D341Med (cell line): ENCODE measurements around the gene SNX9.
"Not testable (repeated sequence)": the region's sequence is repeated elsewhere in the genome, so short reads cannot be mapped to it uniquely, and the experiment has no call there.

Experiments
- DNase-seq: peaks from one replicate; pipeline ENCODE4 v3.0.0; 2012; ENCODE audit warnings: low spot score

The SNX9 gene

GRCh38 chr6:157831424-157832249 lies 8.6 kb downstream of the SNX9 start:
- DNase-seq, result peak; percentile 47

- no peak for DNase-seq
Measured at GRCh38 chr6:157832250-157832967, 9.4 kb downstream of the SNX9 start.

GRCh38 chr6:157834549-157834948 lies 11.5 kb downstream of the SNX9 start:
- no peak for DNase-seq

DNA sequence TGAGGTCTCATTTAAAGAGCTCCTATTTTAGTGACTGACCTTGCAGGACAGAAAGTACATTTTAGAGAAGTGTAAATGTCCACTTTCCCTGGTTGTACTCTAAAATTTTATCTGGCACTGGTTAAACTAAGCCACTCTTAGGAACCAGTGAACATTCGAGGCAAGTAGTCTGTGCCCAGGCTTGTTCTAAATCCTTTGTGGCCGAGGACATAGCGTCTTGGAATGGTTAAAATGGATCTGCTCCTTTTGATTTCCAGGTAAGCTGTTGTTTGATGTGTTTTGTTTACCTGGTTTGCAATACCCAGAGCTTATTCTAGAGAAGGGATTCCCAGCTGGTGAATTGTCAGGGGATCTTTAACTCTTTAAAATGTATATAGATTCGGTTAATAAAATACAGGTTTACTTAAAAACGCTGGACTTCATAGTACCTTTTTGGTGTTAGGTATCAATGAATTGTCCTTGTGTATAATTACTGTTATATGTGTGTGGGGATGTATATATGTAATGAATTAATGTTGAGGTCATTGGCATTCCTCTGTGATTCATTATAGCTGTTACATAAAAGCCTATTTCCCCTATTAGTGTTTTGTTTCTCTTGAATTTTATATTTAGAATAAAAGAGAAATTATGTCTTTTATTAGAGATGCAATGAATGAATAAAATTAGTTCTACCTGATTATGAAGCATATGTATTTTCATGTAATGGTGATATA lies 15.8 kb downstream of the SNX9 start:
- no peak for DNase-seq

DNA sequence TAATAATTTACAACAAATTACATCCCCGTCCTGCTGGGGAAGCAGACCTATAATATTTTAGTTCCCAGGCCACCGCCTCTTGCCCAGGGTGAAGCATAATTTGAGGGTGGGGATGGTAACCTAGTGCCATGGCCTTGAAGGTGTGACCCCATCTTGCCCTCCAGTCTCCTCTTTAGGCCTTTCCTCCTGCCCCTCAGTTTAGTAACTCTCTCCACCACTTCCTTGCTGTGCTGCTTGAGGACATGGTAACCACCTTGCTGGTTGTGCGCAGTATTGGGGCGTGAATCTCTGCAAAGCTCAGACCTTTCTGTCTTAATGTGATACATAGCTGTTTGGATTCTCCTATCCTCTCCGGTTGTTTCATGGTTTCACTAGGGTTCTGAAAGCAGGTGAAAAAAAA lies 16.6 kb downstream of the SNX9 start:
- no peak for DNase-seq

DNA sequence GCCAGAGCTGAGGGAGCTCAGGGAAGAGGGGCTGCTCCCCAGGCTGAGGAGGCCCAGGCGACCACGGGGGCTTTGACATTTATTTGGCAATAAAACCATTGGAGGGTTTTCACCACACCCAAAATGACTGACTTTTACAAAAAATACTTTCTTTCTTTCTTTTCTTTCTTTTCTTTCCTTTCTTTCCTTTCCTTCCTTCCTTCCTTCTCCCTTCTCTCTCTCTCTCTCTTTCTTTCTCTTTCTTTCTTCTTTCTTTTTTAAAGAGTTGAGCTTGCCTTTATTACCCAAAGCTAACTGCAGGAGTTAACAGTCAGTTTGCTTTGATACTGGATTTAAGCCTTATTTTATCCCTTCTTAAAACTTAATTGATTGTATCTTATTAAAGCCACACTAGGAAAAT lies 17.2 kb downstream of the SNX9 start:
- no peak for DNase-seq

DNA sequence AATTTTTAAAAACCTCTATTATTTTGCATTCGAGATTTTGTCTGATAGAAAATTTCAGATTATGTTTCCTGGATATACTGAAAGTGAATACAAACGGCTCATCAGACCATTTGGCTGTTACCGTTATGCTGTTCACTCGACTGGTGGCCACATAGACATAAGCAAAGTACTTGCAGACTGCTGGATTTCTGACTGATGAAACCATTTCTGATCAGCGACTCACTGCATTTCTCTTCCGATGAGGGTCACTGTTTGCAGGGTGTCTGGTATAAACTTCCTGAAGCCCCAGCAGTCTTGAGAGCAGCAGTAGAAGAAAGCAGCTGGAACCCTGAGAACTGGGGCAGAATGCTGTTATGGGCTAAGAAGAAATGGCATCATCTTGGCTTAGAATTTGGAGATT lies 17.7 kb downstream of the SNX9 start:
- DNase-seq, result no peak

DNA sequence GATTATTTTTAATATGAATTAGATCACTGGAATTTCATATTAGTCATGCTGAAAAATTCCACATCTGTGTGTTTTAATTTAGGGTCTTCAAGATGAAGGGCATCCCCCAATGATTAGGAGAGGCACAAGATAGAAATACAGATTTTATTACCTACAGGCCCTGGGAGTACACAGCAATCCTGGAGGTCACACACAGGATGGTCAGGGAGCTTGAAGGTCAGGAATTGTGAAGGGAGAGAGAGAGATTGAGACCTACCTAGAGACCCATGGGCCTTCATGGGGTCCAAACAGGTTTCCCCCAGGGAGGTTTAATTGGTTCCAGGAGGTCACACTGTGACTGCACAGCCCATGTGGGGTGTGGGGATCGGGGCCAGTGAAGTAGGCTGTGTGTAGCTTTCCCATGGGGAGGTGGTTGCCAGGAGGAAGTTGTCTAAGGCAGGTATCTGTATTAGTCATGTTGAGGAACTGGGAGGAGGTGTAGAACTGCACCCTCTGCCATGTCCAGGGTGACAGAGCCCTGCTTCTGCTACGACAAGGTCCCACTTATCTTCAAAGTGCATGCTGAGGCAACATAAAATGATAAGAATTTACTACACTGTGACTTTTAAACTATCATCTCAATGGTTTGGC lies 18.3 kb downstream of the SNX9 start:
- no peak for DNase-seq

- no peak for DNase-seq
Measured at GRCh38 chr6:157842212-157842611, 19.2 kb downstream of the SNX9 start.

DNA sequence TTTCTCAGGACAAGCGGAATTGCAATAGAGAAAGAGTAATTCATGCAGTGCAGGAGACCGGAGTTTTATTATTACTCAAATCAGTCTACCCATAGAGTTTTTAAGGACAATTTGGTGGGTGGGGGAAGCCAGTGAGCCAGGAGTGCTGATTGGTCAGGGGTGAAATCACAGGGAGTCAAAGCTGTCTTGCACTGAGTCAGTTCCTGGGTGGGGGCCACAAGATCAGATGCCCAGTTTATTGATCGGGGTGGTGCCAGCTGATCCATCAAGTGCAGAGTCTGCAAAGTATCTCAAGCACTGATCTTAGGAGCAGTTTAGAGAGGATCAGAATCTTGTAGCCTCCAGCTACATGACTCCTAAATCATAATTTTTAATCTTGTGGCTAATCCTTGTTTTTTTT lies 21.1 kb downstream of the SNX9 start:
- not testable (repeated sequence) for DNase-seq

- DNase-seq, result no peak
Measured at GRCh38 chr6:157845493-157846259, 22.6 kb downstream of the SNX9 start.

DNA sequence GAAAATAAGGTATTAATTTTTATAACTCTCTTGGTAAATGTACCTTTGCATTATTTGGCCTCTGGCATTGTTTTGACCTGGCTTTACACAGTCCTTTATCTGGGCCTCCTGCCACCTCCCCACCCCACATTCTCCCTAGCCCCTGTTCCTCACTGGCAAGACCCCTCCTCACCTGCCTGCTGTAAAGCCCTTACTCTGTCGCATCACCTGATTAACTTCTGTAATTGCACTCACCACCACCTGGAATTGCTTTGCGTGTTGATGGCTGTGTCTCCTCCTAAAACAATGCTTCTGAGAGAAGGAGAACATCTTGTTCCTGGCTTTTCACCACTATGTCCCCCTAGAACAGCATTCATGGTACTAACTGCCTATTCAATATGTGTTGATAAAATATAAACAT lies 24.8 kb downstream of the SNX9 start:
- no peak for DNase-seq

DNA sequence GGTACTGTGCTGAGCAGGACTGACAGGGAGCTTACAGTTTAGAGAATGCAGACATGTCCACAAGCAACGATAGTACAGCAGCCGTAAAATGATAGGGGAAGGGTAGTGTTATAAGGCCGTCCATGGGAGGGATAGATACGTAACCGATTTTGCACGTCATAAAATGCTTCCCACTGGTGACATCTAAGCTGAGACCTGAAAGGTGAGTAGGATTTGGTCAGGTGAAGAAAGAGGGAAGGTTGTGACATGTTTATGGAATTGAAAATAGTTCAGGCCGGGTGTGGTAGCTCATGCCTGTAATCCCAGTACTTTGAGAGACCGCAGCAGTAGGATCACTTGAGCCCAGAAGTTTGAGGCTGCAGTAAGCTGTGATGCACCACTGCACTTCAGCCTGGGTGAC lies 25.6 kb downstream of the SNX9 start:
- DNase-seq, result no peak

- no peak for DNase-seq
Measured at GRCh38 chr6:157849288-157850017, 26.4 kb downstream of the SNX9 start.

- no peak for DNase-seq
Measured at GRCh38 chr6:157850030-157850429, 27.0 kb downstream of the SNX9 start.

- no peak for DNase-seq
Measured at GRCh38 chr6:157853018-157853805, 30.2 kb downstream of the SNX9 start.

GRCh38 chr6:157853902-157854502 lies 31.0 kb downstream of the SNX9 start:
- no peak for DNase-seq

GRCh38 chr6:157855325-157855724 lies 32.3 kb downstream of the SNX9 start:
- DNase-seq, result no peak

- DNase-seq, result not testable (repeated sequence)
Measured at GRCh38 chr6:157855804-157856203, 32.8 kb downstream of the SNX9 start.

DNA sequence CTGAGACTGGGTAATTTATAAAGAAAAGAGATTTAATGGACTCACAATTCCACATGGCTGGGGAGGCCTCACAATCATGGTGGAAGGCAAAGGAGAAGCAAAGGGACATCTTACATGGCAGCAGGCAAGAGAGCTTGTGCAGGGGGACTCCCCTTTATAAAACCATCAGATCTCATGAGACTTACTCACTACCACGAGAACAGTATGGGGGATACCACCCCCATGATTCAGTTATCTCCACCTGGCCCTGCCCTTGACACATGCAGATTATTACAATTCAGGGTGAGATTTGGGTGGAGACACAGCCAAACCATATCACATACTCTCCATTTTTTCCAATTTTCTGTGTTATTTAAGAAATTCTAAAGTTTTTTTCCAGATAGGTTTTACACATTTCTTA lies 35.6 kb downstream of the SNX9 start:
- not testable (repeated sequence) for DNase-seq
